C4-2B (cell line): ENCODE results near the gene SRL.

Experiments used
- CTCF ChIP-seq: fragments of 450-650 bp; conservative IDR thresholded peaks from 2 replicates; pipeline ENCODE4 v1.5.1; 2017; ENCODE audit warnings: mild to moderate bottlenecking
- ZFX ChIP-seq: fragments of 450-650 bp; IDR thresholded peaks from 2 replicates; pipeline ENCODE4 v1.6.1; 2017

GRCh38 chr16:4190086-4190485 is 51.8 kb downstream of the SRL start:
- TF ChIP-seq CTCF (no peak), ZFX (no peak)
